ENCODE measurements around the gene KMT5B.

Gene KMT5B

DNA sequence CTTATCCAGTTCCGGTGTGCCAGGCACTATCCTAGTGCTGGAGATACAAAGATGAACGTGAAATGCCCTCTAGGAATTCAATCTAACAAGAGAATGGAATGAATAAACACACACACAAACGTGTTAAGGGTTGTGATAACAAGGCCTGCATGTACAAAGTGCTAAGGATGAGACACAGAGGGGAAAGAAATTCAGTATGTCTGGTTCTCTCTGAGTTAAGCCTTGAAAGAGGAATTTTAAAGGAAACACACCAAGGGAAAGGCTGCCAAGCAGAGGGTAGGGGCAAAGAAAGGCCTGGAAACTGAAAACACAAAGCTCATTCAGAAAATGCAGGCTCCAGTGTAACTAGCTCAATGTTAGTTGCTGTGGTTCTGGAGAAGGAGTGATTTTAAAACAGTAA lies 96.1 kb downstream of the KMT5B start:
- no peak for DNase-seq

DNA sequence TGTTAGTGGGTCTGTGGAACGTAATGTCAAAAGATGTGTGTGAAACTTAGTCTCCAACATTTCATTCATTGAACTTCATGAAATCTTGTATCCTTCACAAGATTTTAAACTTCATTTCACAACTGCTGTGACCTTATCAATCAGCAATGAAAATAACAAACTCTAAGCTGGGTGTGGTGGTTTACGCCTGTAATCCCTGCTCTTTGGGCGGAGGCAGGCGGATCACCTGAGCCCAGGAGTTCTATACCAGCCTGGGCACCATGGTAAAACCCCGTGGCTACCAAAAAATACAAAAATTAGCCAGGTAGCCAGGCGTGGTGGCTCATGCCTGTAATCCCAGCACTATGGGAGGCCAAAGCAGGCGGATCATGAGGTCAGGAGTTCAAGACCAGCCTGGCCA lies 97.0 kb downstream of the KMT5B start:
- no peak for DNase-seq

DNA sequence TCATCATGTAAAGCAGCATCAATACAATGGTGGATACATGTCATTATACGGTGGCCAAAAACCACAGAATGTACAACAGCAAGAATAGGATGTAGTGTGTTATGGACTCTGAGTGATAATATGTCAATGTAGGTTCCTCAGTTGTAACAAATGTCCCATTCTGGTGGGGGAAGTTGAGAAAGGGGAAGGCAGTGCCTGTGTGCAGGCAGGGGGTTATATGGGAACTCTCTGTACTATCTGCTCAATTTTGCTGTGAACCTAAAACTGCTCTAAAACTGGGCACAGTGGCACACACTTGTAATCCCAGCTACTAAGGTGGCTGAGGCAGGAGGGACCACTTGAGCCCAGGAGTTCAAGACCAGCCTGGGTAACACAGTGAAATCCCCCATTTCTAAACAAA lies 97.8 kb downstream of the KMT5B start:
- no peak for DNase-seq

DNA sequence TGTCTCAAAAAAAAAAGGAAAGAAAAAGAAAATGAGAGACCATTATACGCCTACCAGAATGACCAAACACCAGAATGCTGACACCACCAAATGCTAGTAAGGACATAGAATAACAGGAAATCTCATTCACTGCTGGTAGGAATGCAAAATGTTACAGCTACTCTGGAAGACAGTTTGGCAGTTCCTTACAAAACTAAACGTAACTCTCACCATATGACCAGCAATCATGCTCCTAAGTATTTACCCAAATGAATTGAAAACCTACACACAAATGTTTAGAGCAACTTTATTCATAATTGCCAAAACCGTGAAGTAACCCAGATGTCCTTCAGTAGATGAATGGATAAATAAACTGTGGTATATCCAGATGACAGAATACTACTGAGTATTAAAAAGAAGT lies 99.1 kb downstream of the KMT5B start:
- DNase-seq = no peak

DNA sequence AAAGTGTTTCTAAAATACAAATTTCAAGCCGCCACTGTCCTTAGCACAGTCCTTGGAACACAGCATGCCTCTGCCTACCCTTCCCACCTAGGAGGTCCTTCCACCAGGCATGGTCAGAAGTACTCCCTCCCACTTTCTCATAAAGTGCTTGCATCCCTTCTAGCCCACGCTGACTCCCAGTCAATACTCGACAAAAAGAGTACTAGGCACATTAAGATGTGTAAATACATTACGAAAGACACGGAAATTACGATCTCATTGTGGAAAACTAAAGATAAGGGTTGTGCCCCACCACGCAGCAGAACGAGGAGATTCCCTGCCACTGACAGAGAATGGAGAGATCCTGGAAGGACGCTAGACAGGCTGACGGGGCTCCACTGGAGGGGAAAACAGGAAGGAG lies 105.4 kb downstream of the KMT5B start:
- DNase-seq = no peak

DNA sequence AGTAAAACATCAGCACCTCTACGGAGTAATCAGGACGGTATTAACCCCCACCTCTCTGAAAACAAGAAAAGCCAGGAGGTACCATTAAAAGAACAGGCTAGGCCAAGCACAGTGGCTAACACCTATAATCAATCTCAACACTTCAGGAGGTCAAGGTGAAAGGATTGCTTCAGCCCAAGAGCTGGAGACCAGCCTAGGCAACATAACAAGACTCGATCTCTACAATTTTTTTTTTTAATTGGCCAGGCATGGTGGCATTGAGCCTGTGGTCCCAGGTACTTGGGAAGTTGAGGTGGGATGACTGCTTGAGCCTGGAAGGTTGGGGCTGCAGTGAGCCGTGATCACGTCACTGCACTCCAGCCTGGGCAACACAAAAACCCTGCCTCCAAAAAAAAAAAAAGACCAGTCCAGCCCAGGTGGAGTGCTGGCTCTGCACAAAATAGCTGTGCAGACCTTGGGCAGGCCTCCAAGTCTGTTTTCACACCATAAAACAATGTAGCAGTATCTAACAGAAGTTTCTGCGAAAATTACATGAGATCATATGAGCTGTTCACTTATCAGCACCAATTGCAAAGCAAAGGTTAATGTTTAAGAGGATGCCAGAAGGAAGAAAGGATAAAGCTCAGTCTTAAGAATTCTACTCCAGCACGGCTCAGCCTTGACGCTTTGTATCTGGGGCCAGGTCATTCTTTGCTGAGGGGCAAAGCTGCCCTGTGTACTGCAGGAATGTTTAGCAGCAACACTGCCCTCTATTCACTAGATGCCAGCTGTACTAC lies 106.7 kb downstream of the KMT5B start:
- no peak for DNase-seq

Measured in NCI-H774 (cell line).